Stimulated activated CD8-positive, alpha-beta memory T cell treated with anti-CD3 and anti-CD28 coated beads, Interleukin-7, amount 100 ng/mL, for 4 hours (primary cell): ENCODE data around the gene TMEM238.
"Not testable (repeated sequence)": the region's sequence is repeated elsewhere in the genome, so short reads cannot be mapped to it uniquely, and the experiment has no call there.

ENCODE experiments used
- DNase-seq, 2 donors: peaks; one replicate each; pipeline ENCODE4 v3.0.0-alpha.2; 2020; ENCODE audit warnings: low read depth in 2 of 2

Gene TMEM238

DNA sequence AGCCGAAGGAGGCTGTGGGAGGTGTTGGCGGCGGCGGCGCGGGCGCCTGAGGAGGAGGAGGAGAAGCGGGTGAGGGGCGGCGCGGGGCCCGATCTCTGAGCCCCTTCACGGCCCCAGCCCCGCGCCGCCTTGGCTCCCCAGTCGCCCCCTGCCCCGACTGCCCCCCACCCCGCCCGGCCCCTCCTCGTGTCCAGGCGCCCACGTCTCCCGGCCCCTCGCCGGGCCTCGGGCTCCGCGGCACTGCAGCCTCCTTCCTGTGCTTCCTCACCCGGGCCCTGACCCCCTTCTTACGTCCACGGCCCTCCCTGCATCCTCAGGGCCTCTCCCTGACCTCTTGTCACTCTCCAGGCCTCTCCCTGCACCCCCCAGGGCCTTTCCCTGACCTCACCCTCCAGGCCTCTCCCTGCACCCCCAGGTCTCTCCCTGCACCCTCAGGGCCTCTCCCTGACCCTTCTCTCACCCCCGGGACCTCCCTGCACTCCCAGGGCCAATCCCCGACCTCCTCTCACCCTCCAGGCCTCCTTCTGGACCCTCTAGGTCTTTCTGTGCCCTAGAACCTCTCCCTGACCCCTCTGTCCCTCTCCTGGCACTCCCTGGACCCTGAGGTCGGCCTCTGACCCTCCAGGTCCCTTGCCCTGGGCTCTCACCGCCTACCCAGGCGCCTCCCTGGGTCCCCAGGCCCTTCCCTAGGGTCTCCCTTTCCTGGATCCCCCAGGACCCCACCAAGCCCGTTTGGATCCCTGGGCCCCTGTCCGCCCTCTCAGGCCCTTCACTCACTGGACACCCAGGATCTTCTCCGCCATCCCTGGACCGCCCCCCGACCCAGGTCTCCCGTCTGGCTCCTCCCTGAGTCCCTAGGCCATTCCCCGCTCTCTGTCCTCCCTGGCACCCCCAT lies 44.0 kb downstream of the TMEM238 start:
- DNase-seq: no peak

DNA sequence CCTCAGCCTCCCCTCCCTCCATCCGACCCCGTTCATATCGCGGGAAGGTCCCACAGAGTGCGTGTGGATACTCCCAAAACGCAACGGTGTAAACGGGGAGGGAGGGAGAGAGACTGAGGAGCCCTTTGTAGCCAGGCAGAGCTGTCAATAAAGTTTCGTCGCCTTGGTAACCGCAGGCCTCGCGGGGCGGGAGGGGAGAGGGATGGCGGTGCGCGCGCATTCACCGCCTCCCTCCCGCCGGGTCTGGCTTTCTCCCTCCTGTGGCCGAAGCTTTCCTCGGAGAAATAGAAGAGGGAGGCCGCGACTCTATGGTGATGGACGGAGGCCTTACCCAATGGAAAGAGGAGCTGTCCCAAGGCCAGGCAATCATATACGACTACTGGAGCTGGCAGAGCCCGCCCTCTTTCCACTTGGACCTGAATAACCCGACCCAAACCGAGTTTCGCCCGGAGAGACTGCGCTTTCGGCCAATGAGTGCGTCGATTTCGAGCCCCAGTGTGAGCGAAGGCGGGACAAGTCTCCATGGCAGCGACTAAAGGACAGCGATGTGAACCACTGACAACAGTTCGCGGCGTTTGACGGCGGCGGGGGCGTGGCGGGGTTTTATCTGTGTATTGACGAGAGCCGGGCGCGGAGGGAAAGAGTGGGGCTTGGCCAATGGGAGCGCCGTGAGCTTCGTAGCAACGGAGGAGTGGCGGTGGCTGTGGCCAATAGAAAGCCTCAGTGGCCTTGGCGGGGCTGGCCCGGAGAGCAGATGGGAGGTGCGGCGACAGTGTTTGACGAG lies 44.8 kb downstream of the TMEM238 start, which contains the start of gene KMT5C:
Gene KMT5C (plus strand): TSS at position 772 of the 784 bp plus-strand sequence. CDS start 2,061 bp downstream, outside the sequence.
- peak; percentile 100 for DNase-seq

DNA sequence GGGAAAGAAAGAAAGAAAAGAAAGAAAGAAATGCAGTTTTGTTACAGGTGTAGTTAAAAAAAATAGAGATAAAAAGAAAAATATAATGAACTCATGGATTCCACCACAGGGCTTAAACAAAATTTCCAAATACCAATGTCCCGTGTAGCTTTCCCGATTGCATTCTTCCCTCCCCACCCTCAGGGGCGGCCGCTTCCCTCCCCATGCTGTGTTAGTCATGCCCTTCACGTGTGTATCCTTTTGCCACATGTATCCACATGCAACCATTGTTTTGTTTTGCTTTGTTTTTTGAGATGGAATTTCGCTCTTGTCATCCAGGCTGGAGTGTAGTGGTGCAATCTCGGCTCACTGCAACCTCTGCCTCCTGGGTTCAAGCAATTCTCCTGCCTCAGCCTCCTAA lies 48.0 kb downstream of the TMEM238 start:
- no peak for DNase-seq

DNA sequence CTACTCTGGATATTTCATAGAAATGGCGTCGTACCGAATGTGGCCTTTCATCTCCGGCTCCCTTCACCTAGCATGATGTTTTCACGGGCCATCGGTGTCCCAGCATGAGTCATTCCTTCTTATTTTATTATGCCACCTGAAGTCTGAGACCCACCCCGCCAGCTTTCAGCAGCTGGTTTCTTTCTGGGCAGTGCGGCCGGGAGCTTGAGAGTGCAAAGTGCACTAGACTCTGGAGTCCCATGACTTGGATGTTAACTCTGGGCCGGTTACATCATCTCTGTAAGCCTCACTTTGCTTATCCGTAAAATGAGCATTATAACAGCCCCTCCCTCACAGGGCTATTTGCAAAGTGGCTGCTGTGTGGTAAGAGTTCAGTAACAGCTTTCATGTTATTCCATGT lies 50.2 kb downstream of the TMEM238 start:
- DNase-seq: no peak

DNA sequence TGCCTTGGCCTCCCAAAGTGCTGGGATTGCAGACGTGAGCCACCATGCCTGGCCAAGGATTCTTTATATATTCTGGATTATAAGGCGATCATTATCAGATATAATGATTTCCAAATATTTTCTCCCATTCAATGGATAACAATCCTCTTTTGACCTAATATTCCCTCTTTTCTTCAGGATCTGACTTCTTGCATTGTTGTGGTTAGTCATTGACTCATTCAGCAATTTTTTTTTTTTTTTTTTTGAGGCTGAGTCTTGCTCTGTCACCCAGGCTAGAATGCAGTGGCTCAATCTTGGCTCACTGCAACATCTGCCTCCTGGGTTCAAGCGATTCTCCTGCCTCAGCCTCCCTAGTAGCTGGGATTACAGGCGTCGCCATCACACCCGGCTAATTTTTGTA lies 54.3 kb downstream of the TMEM238 start:
- DNase-seq: not testable (repeated sequence)
